Astrocyte of the spinal cord (primary cell): ENCODE measurements around the gene C6orf132.
A peak's percentile ranks its signal among the peaks of the same experiment; 100 is the strongest.

ENCODE experiments used
- DNase-seq: peaks from one replicate; pipeline ENCODE4 v3.0.0; 2011; ENCODE audit warnings: low read depth, low spot score
- H3K4me3 ChIP-seq: 2 replicates; pipeline ENCODE4 v1.5.1; 2011; ENCODE audit warnings: low read depth, mild to moderate bottlenecking, low read length, moderate library complexity
- in situ Hi-C: cut with HindIII; loops from 2 replicates; pipeline ENCODE4 v1.10.0; 2017; ENCODE audit warnings: low sequenced_read_pairs
- TF ChIP-seq, protein P1 (sequence below): IDR thresholded peaks from 2 replicates; pipeline ENCODE4 v1.5.1; 2012; ENCODE audit warnings: low read depth, mild to moderate bottlenecking, low read length, inconsistent platforms

Gene C6orf132

DNA sequence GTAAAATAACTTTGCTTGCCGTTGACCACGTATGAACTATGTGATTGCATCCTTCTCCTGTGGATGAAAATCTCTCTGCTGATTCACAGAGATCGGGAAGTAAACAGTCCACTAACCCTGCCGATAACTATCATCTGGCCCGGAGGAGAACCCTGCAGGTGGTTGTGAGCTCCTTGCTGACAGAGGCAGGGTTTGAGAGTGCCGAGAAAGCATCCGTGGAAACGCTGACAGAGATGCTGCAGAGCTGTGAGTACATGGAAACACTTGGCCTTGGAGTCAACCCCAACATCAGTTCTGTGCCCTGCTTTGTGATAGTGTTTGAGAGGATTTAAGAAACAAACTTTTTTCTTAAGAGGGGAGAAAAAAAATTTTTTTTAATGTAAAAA lies 91.2 kb downstream of the C6orf132 start:
- peak overlapping the region; percentile 83 for H3K4me3 ChIP-seq
- in situ Hi-C loops: no loop called here
- TF ChIP-seq, protein P1, sequence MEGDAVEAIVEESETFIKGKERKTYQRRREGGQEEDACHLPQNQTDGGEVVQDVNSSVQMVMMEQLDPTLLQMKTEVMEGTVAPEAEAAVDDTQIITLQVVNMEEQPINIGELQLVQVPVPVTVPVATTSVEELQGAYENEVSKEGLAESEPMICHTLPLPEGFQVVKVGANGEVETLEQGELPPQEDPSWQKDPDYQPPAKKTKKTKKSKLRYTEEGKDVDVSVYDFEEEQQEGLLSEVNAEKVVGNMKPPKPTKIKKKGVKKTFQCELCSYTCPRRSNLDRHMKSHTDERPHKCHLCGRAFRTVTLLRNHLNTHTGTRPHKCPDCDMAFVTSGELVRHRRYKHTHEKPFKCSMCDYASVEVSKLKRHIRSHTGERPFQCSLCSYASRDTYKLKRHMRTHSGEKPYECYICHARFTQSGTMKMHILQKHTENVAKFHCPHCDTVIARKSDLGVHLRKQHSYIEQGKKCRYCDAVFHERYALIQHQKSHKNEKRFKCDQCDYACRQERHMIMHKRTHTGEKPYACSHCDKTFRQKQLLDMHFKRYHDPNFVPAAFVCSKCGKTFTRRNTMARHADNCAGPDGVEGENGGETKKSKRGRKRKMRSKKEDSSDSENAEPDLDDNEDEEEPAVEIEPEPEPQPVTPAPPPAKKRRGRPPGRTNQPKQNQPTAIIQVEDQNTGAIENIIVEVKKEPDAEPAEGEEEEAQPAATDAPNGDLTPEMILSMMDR: no peak

More for the DNA sequence above, 91.2 kb downstream of the C6orf132 start:
- DNase-seq: no peak
